Ovary (tissue), 9 donors: ENCODE results near the gene GRIN2A. TPM values are rescaled to one million over a fixed set of nuclear protein-coding genes. Genes with fewer than 3 reads are reported as not detected.

Experiments
- DNase-seq, 5 donors: peaks; one replicate each; pipeline ENCODE4 v3.0.0-alpha.2; 2019 to 2020
- H3K27ac ChIP-seq, 2 donors: fragments of 200-600 bp; one replicate each; pipeline versions ENCODE4 v1.5.1 to v1.8.0; 2019 to 2022
- H3K27me3 ChIP-seq: fragments of 200-600 bp; one replicate; pipeline ENCODE4 v1.8.0; 2022
- H3K36me3 ChIP-seq: fragments of 200-600 bp; sonication (generic); one replicate; pipeline ENCODE4 v1.5.1; 2019
- H3K4me1 ChIP-seq: one replicate; pipeline ENCODE4 v1.8.1; 2013; ENCODE audit warnings: mild to moderate bottlenecking, moderate library complexity; ENCODE audit not compliant: insufficient read depth
- H3K4me3 ChIP-seq: fragments of 200-600 bp; sonication (generic); one replicate; pipeline ENCODE4 v1.5.1; 2017
- H3K9me3 ChIP-seq, 2 donors: fragments of 200-600 bp in 1 of 2; sonication (generic) in 1 of 2; one replicate each; pipeline versions ENCODE4 v1.5.1 to v1.8.1; 2013 to 2019; ENCODE audit warnings: mild to moderate bottlenecking in 1 of 2, moderate library complexity in 1 of 2
- EP300 ChIP-seq: sonication (generic); formaldehyde crosslinking; IDR thresholded peaks from one replicate; pipeline ENCODE4 v1.6.1; 2017; ENCODE audit warnings: antibody characterized with exemption
- POLR2A ChIP-seq: fragments of 450-650 bp; IDR thresholded peaks from one replicate; pipeline ENCODE4 v1.6.1; 2017; ENCODE audit warnings: antibody characterized with exemption, mild to moderate bottlenecking, moderate library complexity
- WGBS, 3 donors: extraction: QIAGEN DNeasy Blood & Tissue Kit in 1 of 3; methylation state at CpG; one replicate each; pipeline versions ENCODE4 v1.1.5 to v1.1.7; 2013 to 2017; 5-methylcytosine and 5-hydroxymethylcytosine counted together
- intact Hi-C, 4 donors: fragments of 100-400 bp; cut with DNase I; formaldehyde crosslinking; loops; one replicate each; pipeline versions ENCODE4 v1.11.0 to v1.15.1; 2022 to 2023
- polyA plus RNA-seq, 2 donors: library from polyadenylated mRNA; stranded (reverse); fragments of 200-250 nt in 1 of 2; fragments of 350-450 nt in 1 of 2; fragmentation: Illumina TruSeq in 1 of 2; extraction: RNeasy Lipid Tissue Mini Kit (QIAGEN cat#74804) in 1 of 2; gene quantifications; one replicate each; pipeline ENCODE4 v1.2.3, GENCODE V29; 2013 to 2014
- total RNA-seq, 7 donors: library from RNA; depleted of rRNA in 2 of 7; stranded (reverse); fragments of >200 nt in 2 of 7; fragmentation: NEBNext Ultra II Directional in 3 of 7; extraction: Animal tissue kit (Norgen Biotek cat#: 25700) in 3 of 7; gene quantifications; one replicate each; pipeline versions ENCODE4 v1.1.0 to v1.2.4, GENCODE V29; 2016 to 2023
- TF ChIP-seq, protein P1 (sequence below), 3 donors: fragments of 450-650 bp in 2 of 3; fragments of 200-600 bp in 1 of 3; IDR thresholded peaks; one replicate each; pipeline versions ENCODE4 v1.5.1 to v1.8.0; 2016 to 2022; ENCODE audit warnings: antibody characterized with exemption in 3 of 3, mild to moderate bottlenecking in 1 of 3
- donor health status: DM: no; HTN: no; CAD: no; lungs with moderate emphysema.
- donor health status: DM: no; HTN: no; CAD: no.
- donor health status: Bipolar disorder and iron deficiency.
- donor health status: DM: yes; HTN: yes; CAD: no.
- donor health status: DM: no; HTN: no; CAD: no.
- donor health status: DM: yes; HTN: yes; CAD: no.

The GRIN2A gene
- total and polyA plus RNA-seq, 9 donors, result 0.08 to 5.4 (median 0.57) TPM; not detected in 1

DNA sequence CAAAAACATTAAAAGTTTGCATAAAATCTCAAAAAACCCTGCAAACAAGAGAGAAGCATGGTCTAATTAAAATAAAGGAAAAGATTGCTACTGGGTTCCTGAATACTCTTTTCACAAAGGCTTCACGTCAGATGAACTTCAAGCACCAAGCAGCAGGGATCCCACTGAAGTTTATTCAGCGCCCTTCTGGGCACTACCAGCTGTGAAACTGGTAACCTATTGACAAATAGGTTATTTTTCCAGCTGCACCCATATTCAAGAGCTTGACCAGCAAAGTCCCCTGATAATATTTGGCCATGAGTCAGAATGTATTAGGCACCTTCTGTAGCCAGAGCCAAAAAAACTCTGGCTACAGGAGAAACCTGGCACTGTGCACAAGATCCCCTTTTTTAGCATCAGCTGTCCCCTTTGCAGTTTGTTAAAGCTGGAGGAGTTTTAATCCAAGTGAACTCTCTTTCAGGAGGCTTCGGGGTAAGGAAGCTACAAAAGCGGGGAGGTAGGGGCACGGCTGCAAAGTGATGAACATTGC, 60.3 kb downstream of the GRIN2A start:
- WGBS, 3 donors, result 6 to 25% (median 16%) methylated on average over 5 of the region's 5 CpGs
- Histone ChIP-seq H3K36me3 (no peaks in the 10 kb centered on the region), H3K4me3 (no peak overlapping the region), H3K27me3 (no peaks in the 10 kb centered on the region), H3K27ac (no peak overlapping the region), H3K4me1 (peaks cover 6% of the 10 kb centered on the region), H3K9me3 (no peaks in the 10 kb centered on the region)
- TF ChIP-seq, protein P1, sequence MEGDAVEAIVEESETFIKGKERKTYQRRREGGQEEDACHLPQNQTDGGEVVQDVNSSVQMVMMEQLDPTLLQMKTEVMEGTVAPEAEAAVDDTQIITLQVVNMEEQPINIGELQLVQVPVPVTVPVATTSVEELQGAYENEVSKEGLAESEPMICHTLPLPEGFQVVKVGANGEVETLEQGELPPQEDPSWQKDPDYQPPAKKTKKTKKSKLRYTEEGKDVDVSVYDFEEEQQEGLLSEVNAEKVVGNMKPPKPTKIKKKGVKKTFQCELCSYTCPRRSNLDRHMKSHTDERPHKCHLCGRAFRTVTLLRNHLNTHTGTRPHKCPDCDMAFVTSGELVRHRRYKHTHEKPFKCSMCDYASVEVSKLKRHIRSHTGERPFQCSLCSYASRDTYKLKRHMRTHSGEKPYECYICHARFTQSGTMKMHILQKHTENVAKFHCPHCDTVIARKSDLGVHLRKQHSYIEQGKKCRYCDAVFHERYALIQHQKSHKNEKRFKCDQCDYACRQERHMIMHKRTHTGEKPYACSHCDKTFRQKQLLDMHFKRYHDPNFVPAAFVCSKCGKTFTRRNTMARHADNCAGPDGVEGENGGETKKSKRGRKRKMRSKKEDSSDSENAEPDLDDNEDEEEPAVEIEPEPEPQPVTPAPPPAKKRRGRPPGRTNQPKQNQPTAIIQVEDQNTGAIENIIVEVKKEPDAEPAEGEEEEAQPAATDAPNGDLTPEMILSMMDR (IDR thresholded peaks at IDR 0.05), result no peak
- TF ChIP-seq POLR2A (no peak), EP300 (no peak)
- intact Hi-C loops, result no loop called here
- no peak for DNase-seq

DNA sequence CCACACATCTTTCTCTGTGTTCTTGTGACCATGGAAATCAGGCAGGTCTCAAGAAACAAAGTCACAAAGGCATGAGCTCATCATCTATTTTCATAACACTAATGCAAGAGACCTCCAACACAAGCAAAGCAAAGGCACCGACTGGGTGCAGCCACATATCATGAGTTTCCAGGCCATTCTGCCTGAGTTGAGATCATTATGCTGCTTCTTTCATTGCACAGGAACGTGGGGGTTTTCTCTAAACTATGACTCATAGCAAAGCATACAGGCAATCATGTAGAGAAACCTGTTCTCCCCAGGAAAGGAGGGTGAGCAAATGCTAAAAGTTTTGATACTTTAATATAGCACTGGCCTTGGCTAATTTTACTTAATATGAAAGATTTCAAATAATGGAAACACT, 60.7 kb downstream of the GRIN2A start:
- Histone ChIP-seq H3K4me1 (peaks cover 6% of the 10 kb centered on the region), H3K36me3 (no peaks in the 10 kb centered on the region), H3K27ac (no peak overlapping the region), H3K4me3 (no peak overlapping the region), H3K9me3 (no peaks in the 10 kb centered on the region), H3K27me3 (no peaks in the 10 kb centered on the region)
- 3 to 15% (median 4%) methylated on average over 2 of the region's 2 CpGs for whole genome bisulfite sequencing, 3 donors
- no peak for DNase-seq
- TF ChIP-seq, protein P1 (IDR thresholded peaks at IDR 0.05), result no peak
- TF ChIP-seq EP300 (no peak), POLR2A (no peak)
- intact Hi-C loops, result no loop called here

DNA sequence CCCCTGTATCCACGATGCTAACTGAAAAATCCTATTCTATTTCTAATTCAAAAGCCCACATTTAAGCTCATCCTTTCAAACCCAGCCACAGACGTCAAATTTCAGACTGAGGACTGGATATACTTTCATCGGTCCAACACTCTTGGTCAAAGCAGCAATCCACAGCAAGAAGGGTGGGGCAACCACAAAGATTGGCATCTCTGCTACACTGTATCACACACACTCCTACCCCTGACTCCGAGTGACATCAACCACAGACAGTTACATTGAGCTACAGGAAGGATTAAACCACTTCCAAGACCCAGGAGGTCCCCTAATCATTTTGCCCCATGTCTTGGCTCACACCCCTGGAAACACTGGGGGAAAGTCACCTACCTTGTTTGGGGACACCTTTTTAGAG, 61.3 kb downstream of the GRIN2A start:
- intact Hi-C loops, result no loop called here
- Histone ChIP-seq H3K36me3 (no peaks in the 10 kb centered on the region), H3K9me3 (no peaks in the 10 kb centered on the region), H3K4me1 (peaks cover 6% of the 10 kb centered on the region), H3K4me3 (no peak overlapping the region), H3K27me3 (no peaks in the 10 kb centered on the region), H3K27ac (no peak overlapping the region)
- TF ChIP-seq POLR2A (no peak), EP300 (no peak)
- TF ChIP-seq, protein P1 (IDR thresholded peaks at IDR 0.05), result no peak
- no peak for DNase-seq
- WGBS, 3 donors, result 77 to 87% (median 87%) methylated on average over 4 of the region's 4 CpGs

DNA sequence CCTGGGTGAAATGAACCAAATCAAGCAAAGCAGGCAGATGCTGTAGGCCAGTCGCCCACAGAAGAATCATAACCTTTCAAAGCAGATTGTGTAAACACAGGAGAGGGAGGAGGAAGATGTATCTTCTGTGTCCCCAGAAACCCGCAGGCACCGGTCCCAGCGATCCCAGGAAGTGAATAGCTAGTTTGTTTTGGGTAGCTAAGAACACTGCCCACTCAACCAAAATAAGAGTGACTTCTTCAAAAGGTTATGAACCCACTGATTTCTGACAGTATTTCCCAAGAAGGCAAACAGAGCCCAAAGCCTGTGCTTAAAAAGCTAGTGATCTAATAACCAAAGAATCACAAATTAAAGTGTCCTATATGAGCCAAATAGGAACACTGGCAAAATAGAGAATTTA, 67.8 kb downstream of the GRIN2A start:
- Histone ChIP-seq H3K9me3 (no peaks in the 10 kb centered on the region), H3K4me1 (no peaks in the 10 kb centered on the region), H3K27me3 (no peaks in the 10 kb centered on the region), H3K36me3 (no peaks in the 10 kb centered on the region), H3K4me3 (no peak overlapping the region), H3K27ac (no peak overlapping the region)
- TF ChIP-seq, protein P1 (IDR thresholded peaks at IDR 0.05), result no peak
- WGBS, 3 donors, result 7 to 29% (median 13%) methylated on average over 4 of the region's 4 CpGs
- DNase-seq, result no peak
- intact Hi-C loops, result no loop called here
